Bronchial epithelial cell (primary cell): ENCODE data around the gene CHD9. TPM values are rescaled to one million over a fixed set of nuclear protein-coding genes. Genes with fewer than 3 reads are reported as not detected.
A peak's percentile ranks its signal among the peaks of the same experiment; 100 is the strongest.

ENCODE experiments used
- DNase-seq: peaks from one replicate; pipeline ENCODE4 v3.0.0-alpha.2; 2010; ENCODE audit warnings: low read depth
- FAIRE-seq: peaks from 2 replicates; lab custom pipeline; 2011; peaks lifted over from hg19 to GRCh38; lab: Jason Lieb, UNC
- H3K27me3 ChIP-seq: 2 replicates; pipeline ENCODE4 v1.5.1; 2011; ENCODE audit warnings: low read length; ENCODE audit not compliant: control insufficient read depth, insufficient read depth
- H3K36me3 ChIP-seq: 2 replicates; pipeline ENCODE4 v1.5.1; 2011; ENCODE audit warnings: low read length; ENCODE audit not compliant: control insufficient read depth, insufficient read depth
- H3K4me3 ChIP-seq: 2 replicates; pipeline ENCODE4 v1.5.1; 2011; ENCODE audit warnings: mild to moderate bottlenecking, low read depth, low read length, control low read depth
- total RNA-seq: library from RNA; depleted of rRNA; stranded (reverse); fragments of >200 nt; gene quantifications from 2 replicates; pipeline ENCODE4 v1.2.1, GENCODE V29; 2014
- TF ChIP-seq, protein P1 (sequence below): IDR thresholded peaks from 2 replicates; pipeline ENCODE4 v1.5.1; 2011; ENCODE audit warnings: mild to moderate bottlenecking, moderate library complexity, low read length, control low read depth, inconsistent platforms; ENCODE audit not compliant: insufficient read depth, severe bottlenecking

The CHD9 gene
- total RNA-seq, 1 donor from 2014 or later = 35.3 TPM

DNA sequence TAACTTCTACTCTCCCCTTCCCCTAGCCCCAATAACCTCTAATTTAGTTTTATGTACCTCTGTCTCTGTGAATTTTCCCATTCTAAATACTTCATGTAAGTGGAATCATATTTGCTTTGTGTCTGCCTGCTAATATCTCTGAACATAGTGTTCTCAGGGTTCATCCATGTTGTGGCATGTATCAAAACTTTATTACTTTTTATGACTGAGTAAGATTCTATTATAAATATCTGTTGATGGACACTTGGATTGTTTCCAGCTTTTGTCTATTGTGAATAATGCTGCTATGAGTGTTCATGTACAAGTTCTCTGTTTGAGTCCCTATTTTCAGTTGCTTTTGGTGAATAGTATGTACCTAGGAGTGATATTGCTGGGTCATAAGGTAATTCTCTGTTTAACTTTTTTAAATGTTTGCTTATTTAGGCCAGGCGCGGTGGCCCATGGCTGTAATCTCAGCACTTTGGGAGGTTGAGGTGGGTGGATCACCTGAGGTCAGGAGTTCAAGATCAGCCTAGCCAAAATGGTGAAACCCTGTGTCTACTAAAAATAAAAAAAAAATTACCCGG is 92.8 kb downstream of the CHD9 start:
- DNase-seq = peak; percentile 82
- Histone ChIP-seq H3K27me3 (no peaks in the 10 kb centered on the region), H3K4me3 (no peak overlapping the region), H3K36me3 (peaks cover 1% of the 10 kb centered on the region)
- no peak for FAIRE-seq
- TF ChIP-seq, protein P1, sequence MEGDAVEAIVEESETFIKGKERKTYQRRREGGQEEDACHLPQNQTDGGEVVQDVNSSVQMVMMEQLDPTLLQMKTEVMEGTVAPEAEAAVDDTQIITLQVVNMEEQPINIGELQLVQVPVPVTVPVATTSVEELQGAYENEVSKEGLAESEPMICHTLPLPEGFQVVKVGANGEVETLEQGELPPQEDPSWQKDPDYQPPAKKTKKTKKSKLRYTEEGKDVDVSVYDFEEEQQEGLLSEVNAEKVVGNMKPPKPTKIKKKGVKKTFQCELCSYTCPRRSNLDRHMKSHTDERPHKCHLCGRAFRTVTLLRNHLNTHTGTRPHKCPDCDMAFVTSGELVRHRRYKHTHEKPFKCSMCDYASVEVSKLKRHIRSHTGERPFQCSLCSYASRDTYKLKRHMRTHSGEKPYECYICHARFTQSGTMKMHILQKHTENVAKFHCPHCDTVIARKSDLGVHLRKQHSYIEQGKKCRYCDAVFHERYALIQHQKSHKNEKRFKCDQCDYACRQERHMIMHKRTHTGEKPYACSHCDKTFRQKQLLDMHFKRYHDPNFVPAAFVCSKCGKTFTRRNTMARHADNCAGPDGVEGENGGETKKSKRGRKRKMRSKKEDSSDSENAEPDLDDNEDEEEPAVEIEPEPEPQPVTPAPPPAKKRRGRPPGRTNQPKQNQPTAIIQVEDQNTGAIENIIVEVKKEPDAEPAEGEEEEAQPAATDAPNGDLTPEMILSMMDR = no peak

- no peaks in the 10 kb centered on the region for H3K27me3 ChIP-seq
- DNase-seq (no peak), FAIRE-seq (no peak)
- H3K36me3 ChIP-seq = peaks cover 1% of the 10 kb centered on the region
- H3K4me3 ChIP-seq = no peak overlapping the region
- TF ChIP-seq, protein P1 = no peak
Observed at GRCh38 chr16:53150769-53151168, 96.0 kb downstream of the CHD9 start.

DNA sequence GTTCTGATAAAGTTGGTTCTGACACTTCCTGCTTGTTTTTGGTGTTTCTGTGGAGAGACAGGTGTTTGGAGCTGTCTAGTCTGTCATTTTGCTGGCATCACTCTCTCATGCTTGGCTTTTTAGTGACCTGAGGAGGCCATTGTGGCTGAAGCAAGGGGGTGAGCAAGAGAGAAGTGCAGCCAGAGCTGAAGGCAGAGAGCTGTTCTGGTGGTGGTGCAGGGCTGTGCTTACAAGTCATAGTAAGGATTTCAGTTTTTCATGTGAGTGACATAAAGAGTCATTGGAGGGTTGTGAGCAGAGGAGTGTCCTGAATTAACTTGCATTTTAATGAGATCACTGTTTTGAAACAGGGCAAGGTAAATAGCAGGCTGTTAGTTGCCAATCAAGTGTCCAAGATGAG is 97.5 kb downstream of the CHD9 start:
- FAIRE-seq (no peak), DNase-seq (peak; percentile 23)
- TF ChIP-seq, protein P1 = no peak
- H3K36me3 ChIP-seq = peaks cover 5% of the 10 kb centered on the region
- H3K4me3 ChIP-seq = no peak overlapping the region
- no peaks in the 10 kb centered on the region for H3K27me3 ChIP-seq

DNA sequence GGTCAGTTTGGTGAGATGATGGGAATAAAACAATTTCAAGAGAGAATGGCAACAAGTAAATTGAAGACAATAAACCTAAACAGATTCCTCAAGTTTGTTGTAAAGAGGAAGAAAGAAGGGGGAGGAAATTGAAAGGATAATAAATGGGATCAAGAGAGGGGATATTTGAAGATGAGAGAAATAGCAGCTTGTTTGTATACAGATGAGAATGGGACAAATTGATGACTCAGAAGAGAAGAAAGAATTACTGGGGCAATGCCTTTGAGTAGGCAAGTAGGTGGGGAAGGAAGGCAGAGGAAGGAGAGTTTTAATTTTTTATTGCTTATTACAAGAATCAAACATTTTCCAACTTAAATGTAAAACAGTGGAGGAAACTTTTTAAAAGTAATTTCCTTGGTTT is 98.3 kb downstream of the CHD9 start:
- TF ChIP-seq, protein P1 = no peak
- DNase-seq (peak; percentile 22), FAIRE-seq (no peak)
- no peaks in the 10 kb centered on the region for H3K27me3 ChIP-seq
- no peak overlapping the region for H3K4me3 ChIP-seq
- peaks cover 5% of the 10 kb centered on the region for H3K36me3 ChIP-seq

- DNase-seq = peak; percentile 20
- TF ChIP-seq, protein P1 = no peak
- Histone ChIP-seq H3K27me3 (no peaks in the 10 kb centered on the region), H3K36me3 (peaks cover 4% of the 10 kb centered on the region), H3K4me3 (no peak overlapping the region)
- FAIRE-seq = no peak
Observed at GRCh38 chr16:53154513-53154912, 99.7 kb downstream of the CHD9 start.

DNA sequence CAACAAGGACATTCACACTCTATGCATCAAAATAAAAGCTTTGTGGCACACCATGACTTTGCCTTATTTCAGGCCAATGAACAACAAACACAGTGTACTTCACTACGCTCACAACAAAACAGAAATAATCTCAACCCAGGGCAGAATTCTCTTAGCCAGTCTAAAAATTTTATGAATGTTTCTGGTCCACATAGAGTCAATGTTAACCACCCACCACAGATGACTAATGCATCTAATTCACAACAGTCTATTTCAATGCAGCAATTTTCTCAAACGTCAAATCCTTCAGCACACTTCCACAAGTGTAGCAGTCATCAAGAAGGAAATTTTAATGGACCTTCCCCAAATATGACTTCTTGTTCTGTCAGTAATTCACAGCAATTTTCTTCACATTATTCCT is 101.7 kb downstream of the CHD9 start:
- FAIRE-seq = no peak
- Histone ChIP-seq H3K4me3 (no peak overlapping the region), H3K36me3 (peaks cover 4% of the 10 kb centered on the region), H3K27me3 (no peaks in the 10 kb centered on the region)
- TF ChIP-seq, protein P1 = no peak
- no peak for DNase-seq
